HL-60 (cell line): ENCODE data around the gene GPHB5.

Source experiments
- DNase-seq, 2 experiments: peaks; one replicate each; pipeline ENCODE4 v3.0.0-alpha.2; 2010 to 2020; ENCODE audit warnings: low read depth in 1 of 2, low spot score in 1 of 2
- H3K27ac ChIP-seq: fragments of 250-450 bp; sonication (Bioruptor Pico); replicated peaks from 2 replicates; pipeline ENCODE4 v1.5.1; 2020; ENCODE audit warnings: mild to moderate bottlenecking, moderate library complexity
- H3K27me3 ChIP-seq: fragments of 250-450 bp; sonication (Bioruptor Pico); 2 replicates; pipeline ENCODE4 v1.5.1; 2021; ENCODE audit warnings: mild to moderate bottlenecking, moderate library complexity; ENCODE audit not compliant: insufficient read depth, poor library complexity, severe bottlenecking
- H3K4me3 ChIP-seq: replicated peaks from 2 replicates; pipeline ENCODE4 v1.5.1; 2011; ENCODE audit warnings: mild to moderate bottlenecking, control low read depth, low read length; ENCODE audit not compliant: insufficient read depth
- GABPA ChIP-seq: IDR thresholded peaks from 2 replicates; pipeline ENCODE4 v1.6.1; 2012; ENCODE audit warnings: low read depth
- POLR2AphosphoS5 ChIP-seq: IDR thresholded peaks from 2 replicates; pipeline ENCODE4 v1.6.1; 2012; ENCODE audit warnings: low read depth
- SPI1 ChIP-seq: IDR thresholded peaks from 2 replicates; pipeline ENCODE4 v1.6.1; 2012; ENCODE audit warnings: low read depth, mild to moderate bottlenecking, borderline replicate concordance
- TF ChIP-seq, protein P1 (sequence below): IDR thresholded peaks from 2 replicates; pipeline ENCODE4 v1.6.1; 2012; ENCODE audit warnings: low read depth; ENCODE audit not compliant: insufficient replicate concordance
- TF ChIP-seq, protein P2 (sequence below): IDR thresholded peaks from one replicate; pipeline ENCODE4 v1.5.1; 2011; ENCODE audit warnings: low read length, control low read depth, inconsistent platforms; ENCODE audit not compliant: insufficient read depth

The GPHB5 gene

DNA sequence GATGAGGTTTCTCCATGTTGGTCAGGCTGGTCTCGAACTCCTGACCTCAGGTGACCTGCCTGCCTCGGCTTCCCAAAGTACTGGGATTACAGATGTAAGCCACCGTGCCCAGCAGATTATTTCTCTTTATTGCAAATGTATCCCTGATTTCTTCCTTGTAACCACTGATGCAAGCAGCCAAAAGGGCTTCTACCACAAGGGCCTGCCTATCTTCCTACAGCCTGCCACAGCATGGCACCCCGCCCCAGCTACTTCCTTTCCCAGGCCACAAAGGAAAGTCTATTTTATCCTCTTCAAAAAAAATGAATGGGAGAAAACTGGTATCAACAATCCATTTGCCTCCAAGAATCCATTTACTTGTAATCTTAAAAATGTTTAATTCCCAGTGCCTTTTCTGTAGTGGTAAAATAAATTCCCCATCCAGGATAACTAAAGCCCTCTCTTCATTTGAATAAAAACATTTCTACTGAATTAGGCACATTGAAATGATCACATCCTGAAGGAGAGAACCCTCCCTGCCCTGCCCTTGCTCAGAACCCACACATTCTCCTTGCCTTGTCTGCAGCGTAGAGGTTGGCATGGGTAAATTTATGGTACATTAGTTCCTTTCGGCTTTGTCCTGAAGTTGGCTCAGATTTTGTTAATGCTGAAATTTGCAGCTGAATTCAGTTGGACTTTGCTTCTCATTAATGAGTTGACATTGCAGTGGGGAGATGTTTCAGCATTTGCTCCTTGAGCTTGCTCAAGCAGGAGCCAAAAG, 19.2 kb downstream of the GPHB5 start:
- TF ChIP-seq, protein P1, sequence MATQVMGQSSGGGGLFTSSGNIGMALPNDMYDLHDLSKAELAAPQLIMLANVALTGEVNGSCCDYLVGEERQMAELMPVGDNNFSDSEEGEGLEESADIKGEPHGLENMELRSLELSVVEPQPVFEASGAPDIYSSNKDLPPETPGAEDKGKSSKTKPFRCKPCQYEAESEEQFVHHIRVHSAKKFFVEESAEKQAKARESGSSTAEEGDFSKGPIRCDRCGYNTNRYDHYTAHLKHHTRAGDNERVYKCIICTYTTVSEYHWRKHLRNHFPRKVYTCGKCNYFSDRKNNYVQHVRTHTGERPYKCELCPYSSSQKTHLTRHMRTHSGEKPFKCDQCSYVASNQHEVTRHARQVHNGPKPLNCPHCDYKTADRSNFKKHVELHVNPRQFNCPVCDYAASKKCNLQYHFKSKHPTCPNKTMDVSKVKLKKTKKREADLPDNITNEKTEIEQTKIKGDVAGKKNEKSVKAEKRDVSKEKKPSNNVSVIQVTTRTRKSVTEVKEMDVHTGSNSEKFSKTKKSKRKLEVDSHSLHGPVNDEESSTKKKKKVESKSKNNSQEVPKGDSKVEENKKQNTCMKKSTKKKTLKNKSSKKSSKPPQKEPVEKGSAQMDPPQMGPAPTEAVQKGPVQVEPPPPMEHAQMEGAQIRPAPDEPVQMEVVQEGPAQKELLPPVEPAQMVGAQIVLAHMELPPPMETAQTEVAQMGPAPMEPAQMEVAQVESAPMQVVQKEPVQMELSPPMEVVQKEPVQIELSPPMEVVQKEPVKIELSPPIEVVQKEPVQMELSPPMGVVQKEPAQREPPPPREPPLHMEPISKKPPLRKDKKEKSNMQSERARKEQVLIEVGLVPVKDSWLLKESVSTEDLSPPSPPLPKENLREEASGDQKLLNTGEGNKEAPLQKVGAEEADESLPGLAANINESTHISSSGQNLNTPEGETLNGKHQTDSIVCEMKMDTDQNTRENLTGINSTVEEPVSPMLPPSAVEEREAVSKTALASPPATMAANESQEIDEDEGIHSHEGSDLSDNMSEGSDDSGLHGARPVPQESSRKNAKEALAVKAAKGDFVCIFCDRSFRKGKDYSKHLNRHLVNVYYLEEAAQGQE: no peak
- TF ChIP-seq SPI1 (no peak), POLR2AphosphoS5 (no peak), GABPA (no peak)
- TF ChIP-seq, protein P2, sequence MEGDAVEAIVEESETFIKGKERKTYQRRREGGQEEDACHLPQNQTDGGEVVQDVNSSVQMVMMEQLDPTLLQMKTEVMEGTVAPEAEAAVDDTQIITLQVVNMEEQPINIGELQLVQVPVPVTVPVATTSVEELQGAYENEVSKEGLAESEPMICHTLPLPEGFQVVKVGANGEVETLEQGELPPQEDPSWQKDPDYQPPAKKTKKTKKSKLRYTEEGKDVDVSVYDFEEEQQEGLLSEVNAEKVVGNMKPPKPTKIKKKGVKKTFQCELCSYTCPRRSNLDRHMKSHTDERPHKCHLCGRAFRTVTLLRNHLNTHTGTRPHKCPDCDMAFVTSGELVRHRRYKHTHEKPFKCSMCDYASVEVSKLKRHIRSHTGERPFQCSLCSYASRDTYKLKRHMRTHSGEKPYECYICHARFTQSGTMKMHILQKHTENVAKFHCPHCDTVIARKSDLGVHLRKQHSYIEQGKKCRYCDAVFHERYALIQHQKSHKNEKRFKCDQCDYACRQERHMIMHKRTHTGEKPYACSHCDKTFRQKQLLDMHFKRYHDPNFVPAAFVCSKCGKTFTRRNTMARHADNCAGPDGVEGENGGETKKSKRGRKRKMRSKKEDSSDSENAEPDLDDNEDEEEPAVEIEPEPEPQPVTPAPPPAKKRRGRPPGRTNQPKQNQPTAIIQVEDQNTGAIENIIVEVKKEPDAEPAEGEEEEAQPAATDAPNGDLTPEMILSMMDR: no peak

DNA sequence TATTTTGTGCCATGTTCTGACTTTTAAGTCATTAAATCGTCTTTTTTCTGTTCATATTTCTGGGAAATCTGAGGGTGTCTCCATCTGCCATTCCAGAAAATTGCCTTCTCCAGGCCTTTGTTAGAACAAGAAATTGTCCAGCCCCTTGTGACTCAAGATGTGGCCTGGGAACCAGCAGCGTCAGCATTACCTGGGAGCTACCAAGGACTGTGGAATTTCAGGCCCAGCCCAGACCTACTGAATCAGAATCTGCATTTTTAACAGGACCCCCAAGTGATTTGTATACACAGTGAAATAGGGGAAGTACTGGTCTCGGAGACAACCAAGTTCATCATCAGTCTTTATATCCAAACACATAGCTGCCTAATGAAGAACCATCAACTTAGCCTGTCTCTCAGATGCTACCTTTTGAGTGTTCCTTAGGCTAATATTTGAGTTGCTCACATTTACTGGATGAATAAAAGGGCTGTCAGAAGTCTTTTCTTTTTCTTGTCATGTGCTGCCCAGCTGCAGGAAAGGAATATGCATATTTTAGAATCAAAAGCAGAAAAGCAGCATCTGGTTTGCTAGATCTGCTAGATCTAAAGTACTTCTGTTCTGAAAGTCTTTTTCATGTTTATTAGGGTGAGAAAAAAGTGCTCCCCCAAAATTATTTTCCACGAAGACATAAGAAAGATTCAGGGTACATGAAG, 21.2 kb downstream of the GPHB5 start:
- TF ChIP-seq SPI1: no peak
- TF ChIP-seq, protein P1: no peak
- TF ChIP-seq, protein P2: no peak
- no peak for TF ChIP-seq GABPA
- no peak for DNase-seq
- Histone ChIP-seq H3K27ac (no peak overlapping the region), H3K27me3 (no peaks in the 10 kb centered on the region), H3K4me3 (no peak overlapping the region)

More for the DNA sequence above, 19.2 kb downstream of the GPHB5 start:
- DNase-seq: no peak
- H3K4me3 ChIP-seq: no peak overlapping the region
- no peak overlapping the region for H3K27ac ChIP-seq
- no peaks in the 10 kb centered on the region for H3K27me3 ChIP-seq

DNA sequence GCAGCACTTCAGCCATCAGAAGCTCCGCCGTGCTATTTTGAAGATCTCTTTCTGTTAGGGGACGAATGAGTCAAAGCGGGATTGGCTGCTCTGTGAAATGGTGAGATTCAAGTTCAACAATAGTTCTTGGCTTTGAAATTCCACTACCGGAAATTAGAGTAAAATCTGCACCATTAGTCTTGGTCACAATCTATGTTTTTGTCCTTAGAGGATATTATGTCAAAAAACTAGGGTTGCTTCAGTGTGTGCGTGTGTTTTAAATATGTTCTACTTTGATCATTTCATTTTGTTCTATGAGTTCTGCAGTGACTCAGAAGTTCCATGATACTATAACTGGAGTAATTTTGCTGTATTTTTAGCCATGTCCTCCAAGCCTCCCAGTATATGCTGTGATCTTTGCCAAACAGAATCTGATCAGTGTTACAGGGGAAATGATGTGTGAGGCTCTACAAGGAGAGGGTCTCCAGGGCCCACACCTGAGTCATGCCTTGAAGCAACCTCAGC, 22.6 kb downstream of the GPHB5 start:
- Histone ChIP-seq H3K27ac (no peak overlapping the region), H3K27me3 (no peaks in the 10 kb centered on the region), H3K4me3 (no peak overlapping the region)
- TF ChIP-seq GABPA (no peak), POLR2AphosphoS5 (no peak), SPI1 (no peak)
- TF ChIP-seq, protein P1: no peak
- TF ChIP-seq, protein P2: no peak
- DNase-seq: no peak
